Choroid plexus epithelial cell (primary cell): ENCODE data around the gene PERP.

ENCODE experiments used
- DNase-seq: peaks from one replicate; pipeline ENCODE4 v3.0.0-alpha.2; 2010; ENCODE audit warnings: low read depth
- H3K4me3 ChIP-seq: 2 replicates; pipeline ENCODE4 v1.5.1; 2011; ENCODE audit warnings: low read depth, mild to moderate bottlenecking, control low read depth, low read length, moderate library complexity
- TF ChIP-seq, protein P1 (sequence below): conservative IDR thresholded peaks from 2 replicates; pipeline ENCODE4 v1.5.1; 2011; ENCODE audit warnings: low read depth, mild to moderate bottlenecking, control low read depth, inconsistent platforms, low read length, moderate library complexity

Gene PERP

DNA sequence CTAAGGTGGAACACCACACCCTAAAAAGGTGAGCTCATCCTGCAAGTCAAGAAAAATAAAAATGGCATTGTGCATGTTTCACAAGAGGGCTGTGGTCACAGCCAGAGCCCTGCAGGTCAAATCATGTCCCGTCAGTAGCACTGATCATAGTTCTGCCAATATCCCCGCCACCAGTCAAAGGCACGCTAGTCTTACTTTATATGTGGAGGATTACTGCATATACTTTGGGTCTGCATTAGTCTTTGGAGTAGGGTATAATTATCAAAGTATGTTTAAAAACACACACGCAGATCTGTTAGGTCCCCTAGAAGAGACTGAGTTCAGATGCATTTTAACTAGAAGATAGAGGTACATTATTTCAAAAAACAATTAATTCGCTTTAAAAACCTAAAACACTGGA, 1.8 kb downstream of the PERP start:
- H3K4me3 ChIP-seq: peak overlapping the region; percentile 80
- DNase-seq: no peak
- TF ChIP-seq, protein P1, sequence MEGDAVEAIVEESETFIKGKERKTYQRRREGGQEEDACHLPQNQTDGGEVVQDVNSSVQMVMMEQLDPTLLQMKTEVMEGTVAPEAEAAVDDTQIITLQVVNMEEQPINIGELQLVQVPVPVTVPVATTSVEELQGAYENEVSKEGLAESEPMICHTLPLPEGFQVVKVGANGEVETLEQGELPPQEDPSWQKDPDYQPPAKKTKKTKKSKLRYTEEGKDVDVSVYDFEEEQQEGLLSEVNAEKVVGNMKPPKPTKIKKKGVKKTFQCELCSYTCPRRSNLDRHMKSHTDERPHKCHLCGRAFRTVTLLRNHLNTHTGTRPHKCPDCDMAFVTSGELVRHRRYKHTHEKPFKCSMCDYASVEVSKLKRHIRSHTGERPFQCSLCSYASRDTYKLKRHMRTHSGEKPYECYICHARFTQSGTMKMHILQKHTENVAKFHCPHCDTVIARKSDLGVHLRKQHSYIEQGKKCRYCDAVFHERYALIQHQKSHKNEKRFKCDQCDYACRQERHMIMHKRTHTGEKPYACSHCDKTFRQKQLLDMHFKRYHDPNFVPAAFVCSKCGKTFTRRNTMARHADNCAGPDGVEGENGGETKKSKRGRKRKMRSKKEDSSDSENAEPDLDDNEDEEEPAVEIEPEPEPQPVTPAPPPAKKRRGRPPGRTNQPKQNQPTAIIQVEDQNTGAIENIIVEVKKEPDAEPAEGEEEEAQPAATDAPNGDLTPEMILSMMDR: no peak

DNA sequence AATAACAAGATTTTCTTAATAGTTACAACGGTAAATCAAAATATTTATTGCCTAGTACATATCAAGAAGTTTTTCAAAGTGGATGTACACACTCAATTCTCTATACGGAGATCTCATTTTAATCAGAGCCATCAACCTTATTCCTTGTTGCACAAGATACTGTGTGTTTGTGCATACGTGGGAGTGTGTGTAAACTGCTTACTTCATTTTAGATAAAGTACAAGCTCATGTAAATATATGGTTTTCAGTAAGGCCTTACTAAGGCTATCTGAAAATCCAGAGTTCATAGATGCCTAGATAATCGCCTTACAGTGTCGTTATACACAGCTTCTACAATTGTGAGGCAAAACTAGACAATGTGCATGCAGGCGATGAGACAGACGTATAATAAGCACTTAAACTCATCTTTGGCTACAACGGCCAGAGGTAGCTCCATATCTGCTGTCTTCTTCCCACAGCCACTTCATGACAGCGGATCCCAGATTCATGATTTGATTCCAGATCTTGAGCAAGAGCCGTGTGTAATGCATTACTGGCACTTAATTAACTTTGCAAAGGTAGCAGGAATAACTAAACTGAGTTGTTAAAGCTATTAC, 2.5 kb downstream of the PERP start:
- no peak for DNase-seq
- TF ChIP-seq, protein P1: no peak
- peak overlapping the region; percentile 23 for H3K4me3 ChIP-seq

DNA sequence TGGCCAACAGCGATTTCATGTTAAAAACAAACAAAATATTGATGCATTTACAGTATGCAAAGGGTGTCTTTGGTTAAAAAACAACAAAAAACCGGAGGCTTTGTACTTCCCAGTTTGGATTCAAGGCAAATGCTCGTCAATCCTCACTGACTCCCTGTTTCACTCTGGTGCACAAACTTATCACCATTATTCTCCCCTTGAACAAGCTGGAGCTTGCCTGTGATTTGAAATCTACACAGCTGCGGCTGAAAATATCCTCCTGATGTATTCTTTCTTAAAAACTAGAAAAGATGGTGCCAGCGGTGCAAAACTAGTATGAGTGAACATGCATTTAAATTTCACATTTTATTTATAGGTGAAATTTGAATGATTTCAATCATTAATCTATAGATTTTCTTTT, 3.3 kb downstream of the PERP start:
- no peak overlapping the region for H3K4me3 ChIP-seq
- TF ChIP-seq, protein P1: no peak
- DNase-seq: no peak

DNA sequence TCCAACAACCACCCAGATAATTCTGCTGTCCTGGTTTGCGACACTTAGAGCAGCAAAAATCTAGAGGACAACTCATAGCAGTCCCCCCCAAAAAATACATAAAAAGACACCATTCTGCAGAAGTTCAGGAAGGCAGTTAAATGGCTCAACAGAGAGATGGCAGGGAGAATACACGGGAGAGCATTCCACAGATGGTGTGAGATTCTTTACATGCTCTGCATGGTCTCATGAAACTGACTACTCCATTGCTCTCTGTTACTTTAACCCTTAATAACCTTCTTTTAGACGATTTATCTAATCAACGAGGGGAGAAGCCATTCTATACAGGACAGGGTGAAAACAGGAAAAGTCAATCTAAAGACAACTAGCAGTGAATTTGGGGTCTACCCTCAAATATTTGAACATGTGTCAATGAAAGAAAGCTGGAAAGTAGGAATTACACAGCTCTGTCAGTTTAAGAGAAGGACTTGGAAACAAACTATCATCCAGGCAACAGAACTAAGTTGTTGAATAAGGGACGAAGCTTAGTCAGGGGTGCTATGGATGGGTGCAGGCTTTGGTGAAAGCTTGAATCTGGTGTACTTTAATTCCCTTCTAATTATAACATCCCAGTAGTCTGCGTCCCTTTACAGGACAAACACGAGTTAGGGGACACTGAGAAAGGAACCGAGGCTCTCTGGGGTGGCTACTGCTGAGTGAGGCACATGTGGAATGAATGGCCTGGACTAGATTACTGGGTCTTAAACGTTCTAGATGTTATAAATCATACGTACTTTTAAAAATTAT, 5.1 kb downstream of the PERP start:
- TF ChIP-seq, protein P1: no peak
- peak; percentile 82 for DNase-seq
- H3K4me3 ChIP-seq: no peak overlapping the region

DNA sequence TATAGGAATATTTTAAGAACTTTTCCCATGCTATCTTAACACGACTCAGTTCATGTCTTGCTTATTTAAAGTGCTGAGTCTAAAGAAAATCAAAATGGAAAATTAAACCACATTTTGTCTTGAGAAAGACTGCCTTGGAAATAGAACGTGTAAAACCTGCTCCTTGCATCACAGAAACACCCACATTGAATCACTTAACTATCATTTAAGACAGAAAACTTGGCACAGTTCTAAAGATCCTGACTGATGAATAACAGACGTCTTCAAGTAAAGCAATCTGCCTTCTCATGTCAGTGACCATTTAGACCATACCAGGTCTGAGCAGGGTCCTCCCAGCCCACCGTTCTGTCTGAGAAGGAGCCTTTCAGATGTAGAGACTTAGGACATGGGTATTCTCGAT, 7.4 kb downstream of the PERP start:
- H3K4me3 ChIP-seq: no peak overlapping the region
- peak; percentile 87 for DNase-seq
- TF ChIP-seq, protein P1: no peak

DNA sequence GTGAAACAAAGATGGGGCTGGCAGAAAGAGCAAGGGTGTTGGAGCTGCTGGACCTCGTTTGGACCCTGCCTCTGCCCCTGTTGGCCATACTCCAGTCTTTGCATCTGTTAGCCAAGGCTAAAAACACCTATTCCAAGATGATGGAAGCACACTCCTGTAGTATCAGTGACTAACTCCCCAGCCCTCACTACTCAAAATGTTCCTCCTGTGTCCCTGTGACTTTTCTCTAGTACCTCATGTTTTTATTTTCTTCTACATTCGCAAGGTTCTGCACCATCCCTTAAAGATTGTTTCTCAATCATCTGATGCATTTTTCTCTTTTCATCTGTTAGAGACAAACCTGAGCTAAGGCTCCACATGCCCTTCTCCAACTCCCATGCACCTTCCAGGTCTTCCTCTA, 8.9 kb downstream of the PERP start:
- TF ChIP-seq, protein P1: no peak
- DNase-seq: no peak
- H3K4me3 ChIP-seq: no peak overlapping the region

DNA sequence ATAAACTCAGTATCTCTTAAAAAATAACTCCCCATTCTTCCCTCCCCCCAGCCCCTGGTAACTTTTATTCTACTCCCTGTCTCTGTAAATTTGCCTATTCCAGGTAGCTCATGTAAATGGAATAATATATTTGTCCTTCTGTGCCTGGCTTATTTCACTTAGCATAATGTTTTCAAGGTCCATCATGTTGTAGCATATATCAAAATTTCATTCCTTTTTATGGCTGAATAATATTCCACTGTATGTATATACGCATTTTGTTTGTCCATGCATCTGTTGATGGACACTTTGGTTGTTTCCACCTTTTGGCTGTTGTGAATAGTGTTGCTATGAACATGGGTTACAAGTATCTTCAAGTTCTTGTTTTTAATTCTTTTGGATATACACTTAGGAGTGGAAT, 13.0 kb downstream of the PERP start:
- no peak for DNase-seq
- TF ChIP-seq, protein P1: no peak
- H3K4me3 ChIP-seq: no peak overlapping the region
